ENCODE measurements around the gene SNRPA.

- TF ChIP-seq CTCF (IDR thresholded peaks at IDR 0.05) (no peak), POLR2A (IDR thresholded peaks at IDR 0.05) (no peak)
These were observed 37.1 kb upstream of the SNRPA start for GRCh38 chr19:40713939-40714338.

Measured in breast epithelium (tissue), 3 donors.